HepG2 (cell line): ENCODE results near the gene AP4M1. TPM values are rescaled to one million over a fixed set of nuclear protein-coding genes. Genes with fewer than 3 reads are reported as not detected.

Source experiments
- BRD4 ChIP-seq: sonication (generic); formaldehyde crosslinking; IDR thresholded peaks from 2 replicates; pipeline ENCODE4 v1.4.0; 2020; ENCODE audit warnings: missing genetic modification reagents
- CEBPG ChIP-seq: IDR thresholded peaks from 2 replicates; pipeline ENCODE4 v1.6.1; 2016
- CREBL2 ChIP-seq: sonication (generic); formaldehyde crosslinking; IDR thresholded peaks from 2 replicates; pipeline ENCODE4 v1.8.1; 2023; ENCODE audit warnings: missing genetic modification reagents, mild to moderate bottlenecking, borderline replicate concordance
- DNMT3B ChIP-seq: conservative IDR thresholded peaks from 2 replicates; pipeline ENCODE4 v1.6.1; 2016; ENCODE audit warnings: missing biosample characterization, control low read depth
- FOSL2 ChIP-seq: sonication (generic); formaldehyde crosslinking; IDR thresholded peaks from 2 replicates; pipeline ENCODE4 v1.4.0; 2020; ENCODE audit warnings: missing genetic modification reagents
- MAF1 ChIP-seq: sonication (generic); formaldehyde crosslinking; IDR thresholded peaks from 2 replicates; pipeline ENCODE4 v1.5.0; 2020; ENCODE audit warnings: missing genetic modification reagents, borderline replicate concordance
- MAFK ChIP-seq, 2 experiments: IDR thresholded peaks in 1 of 2; conservative IDR thresholded peaks in 1 of 2; 2 replicates each; pipeline ENCODE4 v1.6.1; 2011; ENCODE audit warnings: improper control_type of control experiment in 2 of 2, low read length in 2 of 2
- MTF2 ChIP-seq: sonication (generic); formaldehyde crosslinking; IDR thresholded peaks from 2 replicates; pipeline ENCODE4 v1.5.0; 2020; ENCODE audit warnings: missing genetic modification reagents, borderline replicate concordance
- NFKBIZ ChIP-seq: IDR thresholded peaks from 2 replicates; pipeline ENCODE4 v1.6.1; 2018; ENCODE audit warnings: missing genetic modification reagents, missing compliant biosample characterization
- NR2F6 ChIP-seq, 2 experiments: IDR thresholded peaks; 2 replicates each; pipeline ENCODE4 v1.6.1; 2016; ENCODE audit warnings: antibody characterized with exemption in 1 of 2, mild to moderate bottlenecking in 1 of 2
- RXRA ChIP-seq: sonication (generic); formaldehyde crosslinking; IDR thresholded peaks from 2 replicates; pipeline ENCODE4 v1.5.1; 2020; ENCODE audit warnings: missing genetic modification reagents
- STAG1 ChIP-seq: sonication (generic); formaldehyde crosslinking; IDR thresholded peaks from 2 replicates; pipeline ENCODE4 v1.4.0; 2020; ENCODE audit warnings: missing genetic modification reagents
- TBX2 ChIP-seq: sonication (generic); formaldehyde crosslinking; IDR thresholded peaks from 2 replicates; pipeline ENCODE4 v1.5.0; 2020; ENCODE audit warnings: missing genetic modification reagents, mild to moderate bottlenecking, borderline replicate concordance
- TRIM24 ChIP-seq: sonication (generic); formaldehyde crosslinking; IDR thresholded peaks from 2 replicates; pipeline ENCODE4 v1.8.0; 2022; ENCODE audit warnings: mild to moderate bottlenecking, missing genetic modification reagents
- ZGPAT ChIP-seq: IDR thresholded peaks from 2 replicates; pipeline ENCODE4 v1.6.1; 2016; ENCODE audit warnings: mild to moderate bottlenecking
- ZNF17 ChIP-seq: sonication (generic); formaldehyde crosslinking; IDR thresholded peaks from 2 replicates; pipeline ENCODE4 v1.5.0; 2020; ENCODE audit warnings: mild to moderate bottlenecking, missing genetic modification reagents
- ZNF253 ChIP-seq: sonication (generic); formaldehyde crosslinking; IDR thresholded peaks from 2 replicates; pipeline ENCODE4 v1.8.0; 2022; ENCODE audit warnings: mild to moderate bottlenecking, missing genetic modification reagents, borderline replicate concordance
- ZNF660 ChIP-seq: sonication (generic); formaldehyde crosslinking; IDR thresholded peaks from 2 replicates; pipeline ENCODE4 v1.5.1; 2020; ENCODE audit warnings: mild to moderate bottlenecking, low read depth, missing genetic modification reagents, borderline replicate concordance
- polyA plus RNA-seq, 8 experiments: library from polyadenylated mRNA; depleted of rRNA in 3 of 8; stranded (reverse) in 7 of 8; unstranded in 1 of 8; fragments of >200 nt; fragmentation: Illumina TruSeq in 4 of 8; extraction: Trizol in 4 of 8; gene quantifications; 2 replicates each; pipeline versions ENCODE4 v1.2.1 to v1.2.3, GENCODE V29; 2011 to 2016; ENCODE audit warnings: low read depth in 4 of 8, missing spikeins in 1 of 8, mixed read lengths in 1 of 8; ENCODE audit not compliant: insufficient read depth in 1 of 8
- total RNA-seq, 5 experiments: library from RNA; depleted of rRNA; stranded (reverse); fragments of >200 nt; fragmentation: Illumina TruSeq; extraction: Trizol; gene quantifications; 2 replicates each; pipeline ENCODE4 v1.2.3, GENCODE V29; 2016; ENCODE audit warnings: low read depth in 1 of 5
- TF ChIP-seq, protein P1 (sequence below): sonication (generic); formaldehyde crosslinking; IDR thresholded peaks from 2 replicates; pipeline ENCODE4 v1.9.0; 2021; ENCODE audit warnings: missing genetic modification reagents, mild to moderate bottlenecking, borderline replicate concordance
- TF ChIP-seq, protein P2 (sequence below): sonication (generic); formaldehyde crosslinking; IDR thresholded peaks from 2 replicates; pipeline ENCODE4 v1.4.0; 2020; ENCODE audit warnings: missing genetic modification reagents
- TF ChIP-seq, protein P3 (sequence below): IDR thresholded peaks from 2 replicates; pipeline ENCODE4 v1.4.0; 2020; ENCODE audit warnings: mild to moderate bottlenecking, missing genetic modification reagents

AP4M1 gene
- total and polyA plus RNA-seq, 2 of the 13 experiments (the other 11 are each of a cell fraction or from before 2014, with no cell fraction given), result 6.3 to 9.7 TPM

DNA sequence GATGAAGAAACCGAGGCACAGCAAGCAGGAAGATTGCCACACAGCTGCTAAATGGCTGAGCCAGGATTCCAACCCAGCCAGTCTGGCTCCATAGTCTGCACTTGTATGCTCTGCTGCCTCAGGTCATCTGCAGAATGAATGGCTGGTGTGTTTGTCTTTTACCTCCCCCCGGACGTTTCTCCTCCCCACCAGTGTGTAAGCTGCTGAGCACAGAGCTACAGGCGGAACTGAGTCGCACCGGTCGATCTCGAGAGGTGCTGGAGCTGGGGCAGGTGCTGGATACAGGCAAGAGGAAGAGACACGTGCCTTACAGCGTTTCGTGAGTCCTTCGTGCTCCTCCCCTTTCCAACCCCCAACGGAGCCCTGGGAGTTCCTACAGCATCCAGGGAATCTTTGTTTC is 20.6 kb downstream of the AP4M1 start (continued):
- TF ChIP-seq, protein P1, sequence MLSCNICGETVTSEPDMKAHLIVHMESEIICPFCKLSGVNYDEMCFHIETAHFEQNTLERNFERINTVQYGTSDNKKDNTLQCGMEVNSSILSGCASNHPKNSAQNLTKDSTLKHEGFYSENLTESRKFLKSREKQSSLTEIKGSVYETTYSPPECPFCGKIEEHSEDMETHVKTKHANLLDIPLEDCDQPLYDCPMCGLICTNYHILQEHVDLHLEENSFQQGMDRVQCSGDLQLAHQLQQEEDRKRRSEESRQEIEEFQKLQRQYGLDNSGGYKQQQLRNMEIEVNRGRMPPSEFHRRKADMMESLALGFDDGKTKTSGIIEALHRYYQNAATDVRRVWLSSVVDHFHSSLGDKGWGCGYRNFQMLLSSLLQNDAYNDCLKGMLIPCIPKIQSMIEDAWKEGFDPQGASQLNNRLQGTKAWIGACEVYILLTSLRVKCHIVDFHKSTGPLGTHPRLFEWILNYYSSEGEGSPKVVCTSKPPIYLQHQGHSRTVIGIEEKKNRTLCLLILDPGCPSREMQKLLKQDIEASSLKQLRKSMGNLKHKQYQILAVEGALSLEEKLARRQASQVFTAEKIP (CRISPR knock-in tag), result no peak
- TF ChIP-seq MTF2 (CRISPR knock-in tag), result no peak
- peak; percentile 49; the same call in 1 of the 2 replicates for TF ChIP-seq FOSL2 (CRISPR knock-in tag)
- TF ChIP-seq MAF1 (CRISPR knock-in tag), result no peak
- TF ChIP-seq TBX2 (CRISPR knock-in tag), result peak; percentile 60
- TF ChIP-seq ZNF253, result no peak
- no peak for TF ChIP-seq NR2F6 (IDR thresholded peaks at IDR 0.05)
- TF ChIP-seq NR2F6 (CRISPR knock-in tag; IDR thresholded peaks at IDR 0.05), result peak; percentile 49; the same call in 1 of the 2 replicates
- peak; percentile 67; the same call in 1 of the 2 replicates for TF ChIP-seq RXRA (CRISPR knock-in tag)
- TF ChIP-seq, protein P2, sequence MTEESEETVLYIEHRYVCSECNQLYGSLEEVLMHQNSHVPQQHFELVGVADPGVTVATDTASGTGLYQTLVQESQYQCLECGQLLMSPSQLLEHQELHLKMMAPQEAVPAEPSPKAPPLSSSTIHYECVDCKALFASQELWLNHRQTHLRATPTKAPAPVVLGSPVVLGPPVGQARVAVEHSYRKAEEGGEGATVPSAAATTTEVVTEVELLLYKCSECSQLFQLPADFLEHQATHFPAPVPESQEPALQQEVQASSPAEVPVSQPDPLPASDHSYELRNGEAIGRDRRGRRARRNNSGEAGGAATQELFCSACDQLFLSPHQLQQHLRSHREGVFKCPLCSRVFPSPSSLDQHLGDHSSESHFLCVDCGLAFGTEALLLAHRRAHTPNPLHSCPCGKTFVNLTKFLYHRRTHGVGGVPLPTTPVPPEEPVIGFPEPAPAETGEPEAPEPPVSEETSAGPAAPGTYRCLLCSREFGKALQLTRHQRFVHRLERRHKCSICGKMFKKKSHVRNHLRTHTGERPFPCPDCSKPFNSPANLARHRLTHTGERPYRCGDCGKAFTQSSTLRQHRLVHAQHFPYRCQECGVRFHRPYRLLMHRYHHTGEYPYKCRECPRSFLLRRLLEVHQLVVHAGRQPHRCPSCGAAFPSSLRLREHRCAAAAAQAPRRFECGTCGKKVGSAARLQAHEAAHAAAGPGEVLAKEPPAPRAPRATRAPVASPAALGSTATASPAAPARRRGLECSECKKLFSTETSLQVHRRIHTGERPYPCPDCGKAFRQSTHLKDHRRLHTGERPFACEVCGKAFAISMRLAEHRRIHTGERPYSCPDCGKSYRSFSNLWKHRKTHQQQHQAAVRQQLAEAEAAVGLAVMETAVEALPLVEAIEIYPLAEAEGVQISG, result peak; percentile 79
- TF ChIP-seq CREBL2 (CRISPR knock-in tag), result no peak
- TF ChIP-seq NFKBIZ, result no peak
- TF ChIP-seq ZNF17 (CRISPR knock-in tag), result no peak
- TF ChIP-seq, protein P3, sequence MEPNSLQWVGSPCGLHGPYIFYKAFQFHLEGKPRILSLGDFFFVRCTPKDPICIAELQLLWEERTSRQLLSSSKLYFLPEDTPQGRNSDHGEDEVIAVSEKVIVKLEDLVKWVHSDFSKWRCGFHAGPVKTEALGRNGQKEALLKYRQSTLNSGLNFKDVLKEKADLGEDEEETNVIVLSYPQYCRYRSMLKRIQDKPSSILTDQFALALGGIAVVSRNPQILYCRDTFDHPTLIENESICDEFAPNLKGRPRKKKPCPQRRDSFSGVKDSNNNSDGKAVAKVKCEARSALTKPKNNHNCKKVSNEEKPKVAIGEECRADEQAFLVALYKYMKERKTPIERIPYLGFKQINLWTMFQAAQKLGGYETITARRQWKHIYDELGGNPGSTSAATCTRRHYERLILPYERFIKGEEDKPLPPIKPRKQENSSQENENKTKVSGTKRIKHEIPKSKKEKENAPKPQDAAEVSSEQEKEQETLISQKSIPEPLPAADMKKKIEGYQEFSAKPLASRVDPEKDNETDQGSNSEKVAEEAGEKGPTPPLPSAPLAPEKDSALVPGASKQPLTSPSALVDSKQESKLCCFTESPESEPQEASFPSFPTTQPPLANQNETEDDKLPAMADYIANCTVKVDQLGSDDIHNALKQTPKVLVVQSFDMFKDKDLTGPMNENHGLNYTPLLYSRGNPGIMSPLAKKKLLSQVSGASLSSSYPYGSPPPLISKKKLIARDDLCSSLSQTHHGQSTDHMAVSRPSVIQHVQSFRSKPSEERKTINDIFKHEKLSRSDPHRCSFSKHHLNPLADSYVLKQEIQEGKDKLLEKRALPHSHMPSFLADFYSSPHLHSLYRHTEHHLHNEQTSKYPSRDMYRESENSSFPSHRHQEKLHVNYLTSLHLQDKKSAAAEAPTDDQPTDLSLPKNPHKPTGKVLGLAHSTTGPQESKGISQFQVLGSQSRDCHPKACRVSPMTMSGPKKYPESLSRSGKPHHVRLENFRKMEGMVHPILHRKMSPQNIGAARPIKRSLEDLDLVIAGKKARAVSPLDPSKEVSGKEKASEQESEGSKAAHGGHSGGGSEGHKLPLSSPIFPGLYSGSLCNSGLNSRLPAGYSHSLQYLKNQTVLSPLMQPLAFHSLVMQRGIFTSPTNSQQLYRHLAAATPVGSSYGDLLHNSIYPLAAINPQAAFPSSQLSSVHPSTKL, result peak; percentile 54; the same call in 1 of the 2 replicates
- TF ChIP-seq STAG1, result no peak
- no peak for TF ChIP-seq ZNF660 (CRISPR knock-in tag)
- TF ChIP-seq CEBPG, result no peak; the same call in 1 of the 2 replicates
- TF ChIP-seq DNMT3B (CRISPR knock-in tag), result no peak
- TF ChIP-seq ZGPAT (CRISPR knock-in tag), result peak; percentile 49; the same call in 1 of the 2 replicates
- TF ChIP-seq BRD4 (CRISPR knock-in tag), result no peak
- TF ChIP-seq MAFK (conservative IDR thresholded peaks at IDR 0.05 in 1 of 2, IDR thresholded peaks at IDR 0.05 in 1 of 2; ENCODE audit: low read length in 2 of 2), result no peak
- no peak for TF ChIP-seq TRIM24
